HepG2 (cell line): ENCODE data around the gene SEZ6L. TPM values are rescaled to one million over a fixed set of nuclear protein-coding genes. Genes with fewer than 3 reads are reported as not detected.
"Not testable (repeated sequence)": the region's sequence is repeated elsewhere in the genome, so short reads cannot be mapped to it uniquely, and the experiment has no call there.

ENCODE experiments used
- ATAC-seq: fragments of 200-7000 bp; cut with Tn5 transposase; 3 replicates; pipeline ENCODE4 v1.9.1; 2020; ENCODE audit warnings: mild to moderate bottlenecking, moderate library complexity
- BruUV-seq: library from RNA; stranded (reverse); fragments of 400-500 nt; replicated peaks from 2 replicates; lab custom pipeline; 2021; lab: Mats Ljungman, UMichigan
- CTCF ChIA-PET: fragments of 300-600 bp; formaldehyde crosslinking; extraction: SDS; loops from one replicate; lab custom pipeline; 2021; ENCODE audit warnings: low total read pairs, inconsistent platforms, low intra/inter-chr PET ratio; lab: Yijun Ruan, JAX
- POLR2A ChIA-PET: fragments of 350-600 bp; sonication (Branson Sonifier 250); formaldehyde crosslinking; loops from one replicate; lab custom pipeline; 2020; ENCODE audit warnings: antibody characterized with exemption, inconsistent platforms; lab: Yijun Ruan, JAX
- DNase-seq: peaks from one replicate; pipeline ENCODE4 v3.0.0-alpha.2; 2015; ENCODE audit warnings: low spot score
- FAIRE-seq: peaks from 3 replicates; lab custom pipeline; 2011; peaks lifted over from hg19 to GRCh38; lab: Jason Lieb, UNC
- H2AFZ ChIP-seq: one replicate; pipeline ENCODE4 v1.6.1; 2011; ENCODE audit warnings: low read length, inconsistent platforms
- H3K27ac ChIP-seq: fragments of 300-600 bp; 3 replicates; pipeline ENCODE4 v1.8.0; 2011; ENCODE audit warnings: mixed run types, mild to moderate bottlenecking, mixed read lengths, low read length, inconsistent platforms; ENCODE audit not compliant: insufficient read depth; ENCODE audit errors: extremely low read length
- H3K27me3 ChIP-seq, 2 experiments: fragments of 200-600 bp in 1 of 2; 2 replicates in 1 of 2; 3 replicates in 1 of 2; pipeline versions ENCODE4 v1.6.0 to v1.8.0; 2011; ENCODE audit warnings: low read length in 2 of 2, mild to moderate bottlenecking in 2 of 2, moderate library complexity in 2 of 2, inconsistent platforms in 1 of 2; ENCODE audit not compliant: insufficient read depth in 2 of 2, control insufficient read depth in 1 of 2
- H3K36me3 ChIP-seq, 2 experiments: fragments of 200-600 bp in 1 of 2; replicated peaks in 1 of 2; 2 replicates in 1 of 2; 3 replicates in 1 of 2; pipeline versions ENCODE4 v1.5.1 to v1.8.0; 2011; ENCODE audit warnings: low read length in 2 of 2, inconsistent platforms in 1 of 2; ENCODE audit not compliant: insufficient read depth in 2 of 2, control insufficient read depth in 1 of 2
- H3K4me1 ChIP-seq: 2 replicates; pipeline ENCODE4 v1.5.1; 2012; ENCODE audit warnings: low read length, inconsistent platforms; ENCODE audit not compliant: insufficient read depth
- H3K4me2 ChIP-seq: 2 replicates; pipeline ENCODE4 v1.6.0; 2011; ENCODE audit warnings: low read depth, low read length, inconsistent platforms
- H3K4me3 ChIP-seq, 3 experiments: fragments of 200-600 bp in 1 of 3; sonication (generic), shearing (Covaris generic) in 1 of 3; replicated peaks in 1 of 3; 2 replicates each; pipeline ENCODE4 v1.5.1; 2011 to 2016; ENCODE audit warnings: low read length in 3 of 3, inconsistent platforms in 2 of 3, low read depth in 2 of 3, mild to moderate bottlenecking in 2 of 3, control low read depth in 1 of 3, mixed read lengths in 1 of 3; ENCODE audit not compliant: insufficient read depth in 1 of 3
- H3K79me2 ChIP-seq: one replicate; pipeline ENCODE4 v1.6.1; 2011; ENCODE audit warnings: low read length, inconsistent platforms; ENCODE audit not compliant: insufficient read depth
- H3K9ac ChIP-seq: 2 replicates; pipeline ENCODE4 v1.6.0; 2011; ENCODE audit warnings: mild to moderate bottlenecking, low read depth, low read length, inconsistent platforms; ENCODE audit not compliant: insufficient read depth
- H3K9me3 ChIP-seq: 2 replicates; pipeline ENCODE4 v1.5.1; 2012; ENCODE audit warnings: mild to moderate bottlenecking, low read length
- H4K20me1 ChIP-seq: 2 replicates; pipeline ENCODE4 v1.6.0; 2011; ENCODE audit warnings: inconsistent platforms, mild to moderate bottlenecking, low read length, moderate library complexity; ENCODE audit not compliant: insufficient read depth
- NFYC ChIP-seq: IDR thresholded peaks from 2 replicates; pipeline ENCODE4 v1.6.1; 2016; ENCODE audit warnings: missing genetic modification reagents, missing compliant biosample characterization
- ZNF660 ChIP-seq: sonication (generic); formaldehyde crosslinking; IDR thresholded peaks from 2 replicates; pipeline ENCODE4 v1.5.1; 2020; ENCODE audit warnings: mild to moderate bottlenecking, low read depth, missing genetic modification reagents, borderline replicate concordance
- WGBS: methylation state at CpG from one replicate; pipeline ENCODE4 v1.1.6; 2017; ENCODE audit warnings: low lambda C conversion rate; 5-methylcytosine and 5-hydroxymethylcytosine counted together
- in situ Hi-C: cut with HindIII; loops from 2 replicates; pipeline ENCODE4 v1.10.0; 2017; ENCODE audit warnings: low pct_unique_long_range_greater_than_20kb; ENCODE audit not compliant: extremely low pct_ligation_motif_present
- intact Hi-C: fragments of 100-400 bp; cut with micrococcal nuclease; formaldehyde crosslinking; loops from one replicate; pipeline ENCODE4 v1.10.0; 2022; ENCODE audit not compliant: unreplicated experiment
- polyA plus RNA-seq, 8 experiments: library from polyadenylated mRNA; depleted of rRNA in 3 of 8; stranded (reverse) in 7 of 8; unstranded in 1 of 8; fragments of >200 nt; fragmentation: Illumina TruSeq in 4 of 8; extraction: Trizol in 4 of 8; gene quantifications; 2 replicates each; pipeline versions ENCODE4 v1.2.1 to v1.2.3, GENCODE V29; 2011 to 2016; ENCODE audit warnings: low read depth in 4 of 8, missing spikeins in 1 of 8, mixed read lengths in 1 of 8; ENCODE audit not compliant: insufficient read depth in 1 of 8
- total RNA-seq, 5 experiments: library from RNA; depleted of rRNA; stranded (reverse); fragments of >200 nt; fragmentation: Illumina TruSeq; extraction: Trizol; gene quantifications; 2 replicates each; pipeline ENCODE4 v1.2.3, GENCODE V29; 2016; ENCODE audit warnings: low read depth in 1 of 5

The SEZ6L gene
- total and polyA plus RNA-seq, 2 of the 13 experiments (the other 11 are each of a cell fraction or from before 2014, with no cell fraction given) = not detected

DNA sequence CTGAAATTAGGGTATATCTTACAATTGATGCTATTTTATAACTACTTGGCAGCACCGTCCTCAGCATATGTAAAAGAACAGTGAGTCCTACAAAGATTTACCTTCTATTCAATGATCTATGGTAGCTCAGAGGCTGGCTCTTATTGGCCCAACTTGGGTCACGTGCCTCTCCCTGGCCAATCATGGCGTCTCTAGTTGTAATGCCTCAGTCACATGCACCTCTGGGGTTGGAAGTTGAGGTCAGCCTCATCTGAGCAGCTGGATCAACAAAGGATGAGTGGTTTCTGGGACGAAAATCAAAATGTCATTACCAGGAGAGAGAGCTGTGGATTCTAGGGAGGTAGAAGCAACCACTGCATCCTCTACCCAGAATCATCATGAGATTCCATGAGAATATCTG lies 236.9 kb downstream of the SEZ6L start:
- no peak overlapping the region for H3K4me2 ChIP-seq
- WGBS = 3% methylated on average over 4 of the region's 4 CpGs
- TF ChIP-seq NFYC (CRISPR knock-in tag) (peak; percentile 26; the same call in 1 of the 2 replicates), ZNF660 (no peak)
- no peaks in the 10 kb centered on the region for H3K4me1 ChIP-seq
- H3K27me3 ChIP-seq = peaks cover 0 to 12% of the 10 kb centered on the region in 2 experiments; a peak in 1 of 5 replicates
- ChIA-PET POLR2A (no interaction called here), CTCF (no interaction called here)
- no peaks in the 10 kb centered on the region for H3K9me3 ChIP-seq
- no peaks in the 10 kb centered on the region for H3K79me2 ChIP-seq
- intact Hi-C loops (no loop called here), in situ Hi-C loops (no loop called here)
- no peak overlapping the region for H3K9ac ChIP-seq
- no TSS peak for BruUV-seq
- no peak overlapping the region for H3K4me3 ChIP-seq
- no peaks in the 10 kb centered on the region for H3K36me3 ChIP-seq
- H2AFZ ChIP-seq = no peak overlapping the region
- no peaks in the 10 kb centered on the region for H4K20me1 ChIP-seq
- FAIRE-seq (no peak), ATAC-seq (no peak), DNase-seq (no peak)
- H3K27ac ChIP-seq = no peak overlapping the region

DNA sequence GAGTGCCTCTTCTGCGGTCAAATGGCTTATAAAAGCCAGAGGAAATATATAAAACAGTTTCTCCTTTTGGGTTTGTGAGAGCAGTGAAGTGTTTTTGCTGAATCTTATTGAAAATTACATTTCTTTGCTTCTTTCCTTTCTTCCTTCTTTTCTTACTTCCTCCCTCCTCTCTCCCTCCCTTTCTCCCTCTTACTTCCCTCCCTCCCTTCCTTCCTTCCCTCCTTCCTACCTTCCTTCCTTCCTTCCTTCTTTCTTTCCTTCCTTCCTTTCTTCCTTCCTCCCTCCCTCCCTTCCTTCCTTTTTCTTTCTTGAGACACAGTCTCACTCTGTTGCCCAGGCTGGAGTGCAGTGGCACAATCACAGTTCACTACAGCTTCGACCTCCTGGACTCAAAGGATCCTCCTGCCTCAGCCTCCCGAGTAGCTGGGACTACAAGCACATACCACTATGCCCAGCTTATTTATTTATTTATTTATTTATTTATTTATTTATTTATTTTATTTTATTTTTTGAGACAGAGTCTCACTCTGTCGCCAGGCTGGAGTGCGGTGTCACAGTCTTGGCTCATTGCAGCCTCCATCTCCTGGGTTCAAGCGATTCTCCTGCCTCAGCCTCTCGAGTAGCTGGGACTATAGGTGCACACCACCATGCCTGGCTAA lies 239.4 kb downstream of the SEZ6L start:
- FAIRE-seq, in situ Hi-C loops, H3K27ac ChIP-seq, H3K4me3 ChIP-seq, CTCF ChIA-PET, POLR2A ChIA-PET, H3K4me2 ChIP-seq, H3K9ac ChIP-seq, DNase-seq, ATAC-seq, intact Hi-C loops, H3K79me2 ChIP-seq, BruUV-seq, H3K4me1 ChIP-seq, H3K27me3 ChIP-seq, H3K9me3 ChIP-seq, H3K36me3 ChIP-seq, H2AFZ ChIP-seq, H4K20me1 ChIP-seq: not testable (repeated sequence)
- 21% methylated on average over 7 of the region's 7 CpGs for WGBS
